Endothelial cell of umbilical vein (primary cell): ENCODE measurements around the gene SGTA. TPM values are rescaled to one million over a fixed set of nuclear protein-coding genes. Genes with fewer than 3 reads are reported as not detected.

Source experiments
- BruUV-seq: library from RNA; stranded (reverse); fragments of 400-500 nt; replicated peaks from 2 replicates; lab custom pipeline; 2021; lab: Mats Ljungman, UMichigan
- CTCF ChIA-PET: fragments of 300-600, 350-600 bp; sonication (Branson Sonifier 250); formaldehyde crosslinking; loops from one replicate; lab custom pipeline; 2021; ENCODE audit warnings: antibody characterized with exemption, inconsistent platforms; lab: Charles Lee
- POLR2A ChIA-PET: fragments of 300-600, 350-600 bp; sonication (Branson Sonifier 250); formaldehyde crosslinking; loops from one replicate; lab custom pipeline; 2021; ENCODE audit warnings: antibody characterized with exemption, inconsistent platforms; lab: Charles Lee
- DNase-seq: peaks from one replicate; pipeline ENCODE4 v3.0.0-alpha.2; 2011; ENCODE audit warnings: low read depth, low spot score
- FAIRE-seq: peaks from 2 replicates; lab custom pipeline; 2011; peaks lifted over from hg19 to GRCh38; lab: Jason Lieb, UNC
- H2AFZ ChIP-seq: 2 replicates; pipeline ENCODE4 v1.6.0; 2012; ENCODE audit warnings: low read depth, low read length, control low read depth, inconsistent platforms
- H3K27ac ChIP-seq: 2 replicates; pipeline ENCODE4 v1.5.1; 2011; ENCODE audit warnings: low read depth, mild to moderate bottlenecking, control low read depth, low read length, moderate library complexity; ENCODE audit not compliant: insufficient read depth
- H3K27me3 ChIP-seq, 2 experiments: 2 replicates each; pipeline versions ENCODE4 v1.6.0 to v1.6.1; 2011; ENCODE audit warnings: low read length in 2 of 2, mixed read lengths in 1 of 2; ENCODE audit not compliant: control insufficient read depth in 2 of 2, insufficient read depth in 2 of 2
- H3K36me3 ChIP-seq, 2 experiments: 2 replicates in 1 of 2; 3 replicates in 1 of 2; pipeline ENCODE4 v1.5.1; 2011; ENCODE audit warnings: low read length in 2 of 2, mild to moderate bottlenecking in 1 of 2, moderate library complexity in 1 of 2; ENCODE audit not compliant: control insufficient read depth in 2 of 2, insufficient read depth in 2 of 2; ENCODE audit errors: extremely low read depth in 1 of 2
- H3K4me1 ChIP-seq: 3 replicates; pipeline ENCODE4 v1.5.1; 2011; ENCODE audit warnings: mild to moderate bottlenecking, low read length; ENCODE audit not compliant: control insufficient read depth, insufficient read depth; ENCODE audit errors: extremely low read depth
- H3K4me2 ChIP-seq: 2 replicates; pipeline ENCODE4 v1.6.1; 2011; ENCODE audit warnings: low read length, control low read depth, mixed read lengths; ENCODE audit not compliant: insufficient read depth
- H3K4me3 ChIP-seq, 3 experiments: fragments of 200-600 bp in 1 of 3; sonication (generic), shearing (Covaris generic) in 1 of 3; replicated peaks in 1 of 3; 2 replicates each; pipeline ENCODE4 v1.5.1; 2011 to 2016; ENCODE audit warnings: control low read depth in 3 of 3, low read length in 3 of 3, mild to moderate bottlenecking in 2 of 3, inconsistent platforms in 1 of 3, low read depth in 1 of 3, moderate library complexity in 1 of 3; ENCODE audit not compliant: insufficient read depth in 1 of 3
- H3K79me2 ChIP-seq: 2 replicates; pipeline ENCODE4 v1.6.0; 2012; ENCODE audit warnings: low read length, inconsistent platforms; ENCODE audit not compliant: control insufficient read depth, insufficient read depth
- H3K9ac ChIP-seq: replicated peaks from 2 replicates; pipeline ENCODE3; 2011; ENCODE audit warnings: low read length, control low read depth; ENCODE audit not compliant: insufficient read depth; ENCODE audit errors: extremely low read depth
- H3K9me1 ChIP-seq: replicated peaks from 3 replicates; pipeline ENCODE4 v1.6.0; 2011; ENCODE audit warnings: mild to moderate bottlenecking, low read length; ENCODE audit not compliant: control insufficient read depth, insufficient read depth; ENCODE audit errors: extremely low read depth
- H3K9me3 ChIP-seq: replicated peaks from 2 replicates; pipeline ENCODE4 v1.5.1; 2012; ENCODE audit warnings: low read length, inconsistent platforms; ENCODE audit not compliant: control insufficient read depth, insufficient read depth
- H4K20me1 ChIP-seq: replicated peaks from 2 replicates; pipeline ENCODE3; 2011; ENCODE audit warnings: mild to moderate bottlenecking, low read length; ENCODE audit not compliant: control insufficient read depth, insufficient read depth; ENCODE audit errors: extremely low read depth
- CTCF ChIP-seq, 2 donors: IDR thresholded peaks; 1 replicate in 1 of 2; 2 replicates in 1 of 2; pipeline ENCODE4 v1.5.1; 2011; ENCODE audit warnings: low read length in 2 of 2, mild to moderate bottlenecking in 2 of 2, moderate library complexity in 2 of 2, control low read depth in 1 of 2, inconsistent platforms in 1 of 2, low read depth in 1 of 2; ENCODE audit not compliant: insufficient read depth in 1 of 2; ENCODE audit errors: extremely low read depth in 1 of 2
- EZH2 ChIP-seq: IDR thresholded peaks from 2 replicates; pipeline ENCODE4 v1.6.1; 2012; ENCODE audit warnings: borderline replicate concordance, low read depth, mild to moderate bottlenecking, moderate library complexity, low read length, inconsistent platforms; ENCODE audit not compliant: severe bottlenecking
- FOS ChIP-seq: IDR thresholded peaks from 2 replicates; pipeline ENCODE4 v1.6.1; 2011; ENCODE audit warnings: mild to moderate bottlenecking, low read length, moderate library complexity, borderline replicate concordance; ENCODE audit not compliant: insufficient read depth
- GATA2 ChIP-seq: IDR thresholded peaks from 2 replicates; pipeline ENCODE4 v1.7.0; 2011; ENCODE audit warnings: low read depth, mild to moderate bottlenecking, moderate library complexity, mixed read lengths, low read length; ENCODE audit not compliant: insufficient read length, insufficient read depth
- JUN ChIP-seq: IDR thresholded peaks from 2 replicates; pipeline ENCODE4 v1.6.1; 2011; ENCODE audit warnings: borderline replicate concordance, low read depth; ENCODE audit not compliant: insufficient read length, insufficient read depth
- MAX ChIP-seq: IDR thresholded peaks from 2 replicates; pipeline ENCODE4 v1.6.1; 2011; ENCODE audit not compliant: insufficient read depth, insufficient read length
- MYC ChIP-seq: IDR thresholded peaks from one replicate; pipeline ENCODE4 v1.6.1; 2011; ENCODE audit warnings: mild to moderate bottlenecking, low read depth, low read length
- POLR2A ChIP-seq: IDR thresholded peaks from 2 replicates; pipeline ENCODE4 v1.6.1; 2012; ENCODE audit warnings: low read depth, mild to moderate bottlenecking, control low read depth, low read length
- POLR2AphosphoS5 ChIP-seq: IDR thresholded peaks from 2 replicates; pipeline ENCODE4 v1.6.1; 2012; ENCODE audit warnings: low read depth, mild to moderate bottlenecking, control low read depth, low read length, moderate library complexity; ENCODE audit not compliant: insufficient read depth
- dilution Hi-C: fragments of 300-500 bp; cut with MboI; formaldehyde crosslinking; loops from one replicate; pipeline ENCODE4 v1.15.0; 2019; ENCODE audit warnings: low sequenced_read_pairs; ENCODE audit not compliant: extremely low pct_ligation_motif_present
- intact Hi-C: fragments of 100-400 bp; cut with micrococcal nuclease; formaldehyde crosslinking; loops from one replicate; pipeline ENCODE4 v1.10.0; 2022
- polyA plus RNA-seq, 4 experiments: library from polyadenylated mRNA; depleted of rRNA in 3 of 4; stranded (reverse) in 3 of 4; unstranded in 1 of 4; fragments of >200 nt; gene quantifications; 2 replicates each; pipeline versions ENCODE4 v1.2.1 to v1.2.3, GENCODE V29; 2011 to 2012; ENCODE audit warnings: missing spikeins in 1 of 4
- total RNA-seq: library from RNA; stranded (reverse); gene quantifications from 2 replicates; pipeline ENCODE4 v1.2.3, GENCODE V29; 2021

SGTA gene
- total and polyA plus RNA-seq, 2 donors (not counting 3 experiments of a cell fraction or from before 2014, with no cell fraction given): 76.5 to 119 TPM

- intact Hi-C loops: loop anchor here (1.0 kb wide), 1 partner anchor 9 kb away; no protein-coding TSS in a partner anchor
- Histone ChIP-seq H3K27ac (no peak overlapping the region), H3K79me2 (peaks cover 5% of the 10 kb centered on the region), H3K4me2 (no peak overlapping the region), H3K9ac (no peak overlapping the region), H3K9me3 (no peaks in the 10 kb centered on the region), H3K9me1 (no peaks in the 10 kb centered on the region), H3K36me3 (peaks cover 0 to 7% of the 10 kb centered on the region in 2 experiments), H4K20me1 (no peaks in the 10 kb centered on the region), H3K4me1 (peaks cover 6% of the 10 kb centered on the region), H3K4me3 (no peak overlapping the region), H2AFZ (no peak overlapping the region), H3K27me3 (no peaks in the 10 kb centered on the region)
- ChIA-PET POLR2A (no interaction called here), CTCF (interaction anchor here (0.8 to 2.4 kb wide), 3 partner anchors 9 to 92 kb away, joined by 3 to 15 read pairs (median 14); no protein-coding TSS in a partner anchor)
- dilution Hi-C loops: no loop called here
- TF ChIP-seq GATA2: no peak
- no peak for TF ChIP-seq JUN
- no peak for TF ChIP-seq POLR2A
- no peak for TF ChIP-seq MYC
- no peak for TF ChIP-seq POLR2AphosphoS5
- no peak for TF ChIP-seq FOS
- no peak for TF ChIP-seq MAX
- TF ChIP-seq CTCF (IDR thresholded peaks at IDR 0.05; ENCODE audit: extremely low read depth in 1 of 2, insufficient read depth in 1 of 2, low read depth in 1 of 2, low read length in 2 of 2): no peak
- no peak for TF ChIP-seq EZH2
- BruUV-seq: no TSS peak
- FAIRE-seq (no peak), DNase-seq (no peak)
Observed at GRCh38 chr19:2740314-2740656, 42.8 kb downstream of the SGTA start.
